A549 (cell line): Measurements from ENCODE around the gene LCOR.

Experiments used
- CBX8 ChIP-seq: fragments of 200-600 bp; sonication (generic); IDR thresholded peaks from 2 replicates; pipeline ENCODE4 v1.6.1; 2016
- CHD2 ChIP-seq: fragments of 150-350 bp; IDR thresholded peaks from 2 replicates; pipeline ENCODE4 v1.6.1; 2014; ENCODE audit warnings: low read length; ENCODE audit not compliant: partially characterized antibody
- CHD4 ChIP-seq: fragments of 200-600 bp; sonication (generic); IDR thresholded peaks from 2 replicates; pipeline ENCODE4 v1.6.1; 2016; ENCODE audit warnings: antibody characterized with exemption, mild to moderate bottlenecking, borderline replicate concordance
- CTCF ChIP-seq: fragments of >200 bp; sonication (Bioruptor Twin); formaldehyde crosslinking; IDR thresholded peaks from 3 replicates; pipeline ENCODE4 v1.5.1; 2016
- EP300 ChIP-seq, 2 experiments: fragments of >200 bp; sonication (Bioruptor Twin); formaldehyde crosslinking; IDR thresholded peaks; 2 replicates in 1 of 2; 3 replicates in 1 of 2; pipeline ENCODE4 v1.6.1; 2016 to 2017
- JUNB ChIP-seq: fragments of >200 bp; sonication (Bioruptor Twin); formaldehyde crosslinking; IDR thresholded peaks from 2 replicates; pipeline ENCODE4 v1.6.1; 2016
- KDM1A ChIP-seq: fragments of 200-600 bp; sonication (generic); IDR thresholded peaks from 2 replicates; pipeline ENCODE4 v1.6.1; 2016; ENCODE audit warnings: low read depth, mild to moderate bottlenecking
- MAX ChIP-seq: IDR thresholded peaks from 2 replicates; pipeline ENCODE4 v1.6.1; 2012
- MAZ ChIP-seq: fragments of 150-350 bp; IDR thresholded peaks from 2 replicates; pipeline ENCODE4 v1.6.1; 2014; ENCODE audit warnings: antibody characterized with exemption, low read depth, low read length, borderline replicate concordance
- POLR2A ChIP-seq: IDR thresholded peaks from 2 replicates; pipeline ENCODE4 v1.6.1; 2012; ENCODE audit warnings: mild to moderate bottlenecking, low read length
- REST ChIP-seq: fragments of 200-600 bp; sonication (generic); IDR thresholded peaks from 2 replicates; pipeline ENCODE4 v1.6.1; 2016; ENCODE audit warnings: antibody characterized with exemption, mild to moderate bottlenecking, moderate library complexity
- USF2 ChIP-seq: fragments of 450-650 bp; IDR thresholded peaks from 2 replicates; pipeline ENCODE4 v1.6.1; 2014; ENCODE audit warnings: antibody characterized with exemption

GRCh38 chr10:96803288-96803664 is 28.8 kb upstream of the LCOR start:
- TF ChIP-seq CBX8 (no peak), CHD4 (no peak), MAZ (no peak), CTCF (no peak), POLR2A (no peak), KDM1A (no peak), USF2 (no peak), JUNB (no peak), CHD2 (no peak), EP300 (IDR thresholded peaks at IDR 0.05) (no peak), REST (no peak), MAX (no peak)
